ENCODE measurements around the gene MIDN.

Gene MIDN

DNA sequence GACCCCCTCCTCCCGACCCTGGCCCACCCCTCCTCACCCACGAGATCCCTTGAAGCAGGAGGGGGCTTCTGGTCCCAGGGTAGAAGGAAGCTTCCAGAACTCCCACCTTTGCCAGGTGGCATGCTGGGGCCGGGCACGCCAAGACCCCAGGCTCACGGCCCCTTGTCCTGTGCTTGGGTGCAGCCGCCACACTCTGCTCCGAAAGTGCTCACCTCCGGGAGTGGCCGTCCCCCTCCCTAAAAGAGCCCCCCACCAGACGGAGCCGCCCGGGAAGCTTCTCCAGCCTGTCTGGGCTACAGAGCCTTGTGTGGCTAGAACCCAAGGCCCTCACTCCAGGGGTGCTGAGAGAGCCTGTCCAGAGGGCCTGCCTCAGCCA lies 35.5 kb downstream of the MIDN start:
- DNase-seq, result no peak
- no peaks in the 10 kb centered on the region for H3K9me3 Mint-ChIP-seq
- H3K4me1 Mint-ChIP-seq, result peaks cover 16% of the 10 kb centered on the region
- H3K27me3 Mint-ChIP-seq, result peaks cover 60% of the 10 kb centered on the region
- no peak overlapping the region for H3K27ac Mint-ChIP-seq
- no peak overlapping the region for H3K4me3 Mint-ChIP-seq
- CTCF ChIA-PET, result no interaction called here
- peaks cover 14% of the 10 kb centered on the region for H3K36me3 Mint-ChIP-seq

DNA sequence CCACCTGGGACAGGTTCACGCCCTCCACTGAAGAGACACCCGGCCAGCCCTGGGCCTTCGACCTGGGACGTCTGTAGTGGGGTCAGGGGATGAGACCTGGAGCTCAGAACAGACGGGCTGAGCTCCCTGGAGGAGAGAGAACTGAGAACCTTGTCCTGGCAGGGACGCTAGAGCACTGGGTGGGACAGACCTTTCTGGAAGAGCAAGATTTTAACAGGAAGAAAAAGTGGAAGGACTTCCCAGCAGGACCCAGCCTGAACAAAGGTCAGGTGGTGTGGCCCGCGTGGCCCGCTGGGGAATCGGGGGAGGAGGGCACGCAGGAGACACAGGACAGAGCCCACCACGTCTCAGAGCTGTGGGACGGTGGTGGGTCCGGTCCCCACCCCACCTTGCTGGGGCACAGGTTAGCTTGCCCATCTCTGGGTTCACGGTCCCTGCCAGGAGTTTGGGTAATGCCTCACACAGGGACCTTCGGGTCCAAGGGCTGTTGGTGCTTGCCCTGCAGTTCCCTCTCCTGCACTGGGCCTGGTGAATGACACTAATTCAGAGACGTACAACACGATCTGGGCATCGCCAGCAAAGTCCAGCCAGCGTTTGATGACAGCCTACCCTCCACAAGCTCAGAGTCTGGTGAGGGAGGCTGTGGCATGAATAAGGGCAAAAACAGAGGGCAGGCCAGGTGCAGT lies 36.1 kb downstream of the MIDN start:
- CTCF ChIA-PET, result no interaction called here
- Mint-ChIP-seq H3K4me1 (peaks cover 15% of the 10 kb centered on the region), H3K27ac (no peak overlapping the region), H3K27me3 (peaks cover 65% of the 10 kb centered on the region), H3K36me3 (peaks cover 11% of the 10 kb centered on the region), H3K4me3 (peak overlapping the region; percentile 16), H3K9me3 (no peaks in the 10 kb centered on the region)
- no peak for DNase-seq

DNA sequence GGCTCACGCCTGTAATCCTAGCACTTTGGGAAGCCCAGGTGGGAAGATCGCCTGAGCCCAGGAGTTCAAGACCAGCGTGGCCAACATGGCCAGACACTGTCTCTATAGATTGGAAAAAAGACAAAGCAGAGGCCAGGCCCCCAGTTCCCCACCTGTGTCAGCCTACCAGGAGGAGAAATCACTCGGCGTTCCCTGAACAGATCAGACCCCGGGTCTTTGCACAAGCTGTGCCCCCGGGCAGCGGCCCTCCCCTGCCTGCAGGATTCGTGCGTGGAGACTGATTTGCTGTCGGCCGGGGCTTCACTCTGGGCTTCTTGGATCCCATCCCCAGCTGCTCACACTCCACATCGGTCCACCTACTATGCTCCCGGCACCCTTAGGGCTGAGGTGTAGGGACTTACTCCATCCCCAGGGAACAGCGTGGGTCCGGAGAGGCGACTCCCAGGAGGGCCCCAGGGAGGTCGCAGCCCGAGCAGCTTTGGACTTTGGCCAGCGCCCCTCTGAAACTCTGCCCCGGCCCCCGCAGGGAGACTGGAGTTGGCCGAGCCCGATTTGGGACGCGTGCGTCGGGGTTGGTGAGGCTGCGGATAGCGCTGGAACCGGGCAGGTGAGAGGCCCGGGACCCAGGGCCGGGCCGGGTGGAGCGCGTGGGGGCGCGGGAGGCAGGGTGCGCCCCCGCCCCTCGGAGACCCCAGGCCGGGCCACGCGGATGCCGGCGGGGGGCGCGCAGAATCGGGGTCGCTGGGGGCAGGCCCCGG lies 36.8 kb downstream of the MIDN start:
- Mint-ChIP-seq H3K4me3 (peak overlapping the region; percentile 16), H3K27ac (no peak overlapping the region), H3K9me3 (no peaks in the 10 kb centered on the region), H3K36me3 (peaks cover 5% of the 10 kb centered on the region), H3K27me3 (peaks cover 72% of the 10 kb centered on the region), H3K4me1 (peaks cover 9% of the 10 kb centered on the region)
- CTCF ChIA-PET, result no interaction called here
- no peak for DNase-seq

DNA sequence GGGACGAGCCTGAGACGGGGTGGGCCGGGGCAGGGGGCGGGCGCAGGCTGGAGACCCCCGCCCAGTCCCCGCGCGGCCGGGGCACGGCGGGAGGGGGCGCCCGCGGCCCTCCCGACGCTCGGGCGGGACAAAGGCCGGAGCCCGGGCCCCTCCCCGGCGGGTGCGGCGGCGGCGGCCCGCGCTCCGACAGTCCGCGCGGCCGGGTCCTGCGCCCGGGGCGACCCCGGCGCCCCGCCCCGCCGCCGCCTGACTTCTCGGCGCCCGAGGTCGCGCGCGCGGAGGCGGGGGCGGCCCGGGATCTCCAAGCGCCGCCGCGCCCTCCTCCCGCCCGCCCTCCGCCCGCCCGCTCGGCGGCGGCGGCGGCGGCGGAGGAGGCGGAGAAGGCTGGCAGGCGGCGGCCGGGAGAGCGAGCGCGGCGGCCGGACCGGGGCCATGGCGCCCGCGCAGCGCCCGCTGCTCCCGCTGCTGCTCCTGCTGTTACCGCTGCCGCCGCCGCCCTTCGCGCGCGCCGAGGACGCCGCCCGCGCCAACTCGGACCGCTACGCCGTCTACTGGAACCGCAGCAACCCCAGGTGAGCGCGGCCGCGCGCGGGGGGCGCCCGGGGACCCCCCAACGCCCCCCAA lies 37.5 kb downstream of the MIDN start, which contains the start of gene EFNA2:
TSS of gene EFNA2 (plus strand) at position 137 of the 624 bp plus-strand sequence. CDS start at position 433, 296 bp downstream.
- Mint-ChIP-seq H3K4me3 (peak within 1 kb of the TSS; percentile 46), H3K27me3 (peaks cover 78% of the 10 kb centered on the region), H3K4me1 (peaks cover 9% of the 10 kb centered on the region), H3K27ac (no peak within 1 kb of the TSS), H3K36me3 (peaks cover 2% of the 10 kb centered on the region), H3K9me3 (no peaks in the 10 kb centered on the region)
- CTCF ChIA-PET, result no interaction called here
- DNase-seq, result no peak

DNA sequence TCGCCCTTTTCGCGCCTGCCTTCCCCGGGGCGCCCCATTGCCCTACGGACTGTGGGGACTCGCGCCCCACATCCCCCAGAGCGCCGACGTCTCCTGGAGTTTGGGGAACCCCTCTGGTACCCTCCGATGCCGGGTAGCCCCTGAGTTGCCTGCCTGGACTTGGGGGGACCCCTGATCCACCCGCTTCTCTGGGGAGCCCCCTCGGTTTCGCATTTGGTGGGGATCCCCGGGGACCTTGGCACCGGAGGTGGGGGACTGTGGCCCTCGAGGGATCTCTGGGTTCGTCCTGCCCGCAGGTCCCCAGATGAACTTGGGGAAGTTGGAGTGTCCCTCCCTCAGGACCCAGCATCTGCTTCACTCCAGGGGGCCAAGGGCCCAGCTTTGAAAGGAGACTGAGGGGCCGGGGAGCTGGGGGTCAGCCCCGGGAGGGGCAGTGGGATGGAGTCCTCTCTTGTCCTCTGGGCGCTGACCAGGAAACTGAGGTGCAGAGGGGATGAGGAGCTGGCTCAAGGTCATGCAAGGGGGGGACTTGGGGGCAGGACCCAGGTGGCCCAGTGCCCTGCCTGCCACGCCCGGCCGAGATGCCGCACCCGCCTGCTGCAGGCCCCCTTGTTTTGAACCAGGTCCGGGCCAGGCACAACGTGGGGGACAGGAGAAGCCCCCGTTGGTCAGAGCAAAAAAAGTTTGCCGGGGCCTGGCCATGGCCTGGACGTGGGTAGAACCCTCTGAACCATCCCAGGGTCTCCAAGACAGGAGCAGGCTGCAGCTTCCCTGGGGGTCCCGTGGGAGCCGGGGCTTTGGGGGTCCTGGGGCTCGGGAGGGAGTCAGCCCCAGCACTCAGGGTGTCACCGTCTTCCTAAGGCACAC lies 38.3 kb downstream of the MIDN start:
- Mint-ChIP-seq H3K9me3 (no peaks in the 10 kb centered on the region), H3K27ac (no peak overlapping the region), H3K4me3 (peak overlapping the region; percentile 46), H3K4me1 (peaks cover 7% of the 10 kb centered on the region), H3K27me3 (peaks cover 78% of the 10 kb centered on the region), H3K36me3 (no peaks in the 10 kb centered on the region)
- CTCF ChIA-PET, result no interaction called here
- no peak for DNase-seq

DNA sequence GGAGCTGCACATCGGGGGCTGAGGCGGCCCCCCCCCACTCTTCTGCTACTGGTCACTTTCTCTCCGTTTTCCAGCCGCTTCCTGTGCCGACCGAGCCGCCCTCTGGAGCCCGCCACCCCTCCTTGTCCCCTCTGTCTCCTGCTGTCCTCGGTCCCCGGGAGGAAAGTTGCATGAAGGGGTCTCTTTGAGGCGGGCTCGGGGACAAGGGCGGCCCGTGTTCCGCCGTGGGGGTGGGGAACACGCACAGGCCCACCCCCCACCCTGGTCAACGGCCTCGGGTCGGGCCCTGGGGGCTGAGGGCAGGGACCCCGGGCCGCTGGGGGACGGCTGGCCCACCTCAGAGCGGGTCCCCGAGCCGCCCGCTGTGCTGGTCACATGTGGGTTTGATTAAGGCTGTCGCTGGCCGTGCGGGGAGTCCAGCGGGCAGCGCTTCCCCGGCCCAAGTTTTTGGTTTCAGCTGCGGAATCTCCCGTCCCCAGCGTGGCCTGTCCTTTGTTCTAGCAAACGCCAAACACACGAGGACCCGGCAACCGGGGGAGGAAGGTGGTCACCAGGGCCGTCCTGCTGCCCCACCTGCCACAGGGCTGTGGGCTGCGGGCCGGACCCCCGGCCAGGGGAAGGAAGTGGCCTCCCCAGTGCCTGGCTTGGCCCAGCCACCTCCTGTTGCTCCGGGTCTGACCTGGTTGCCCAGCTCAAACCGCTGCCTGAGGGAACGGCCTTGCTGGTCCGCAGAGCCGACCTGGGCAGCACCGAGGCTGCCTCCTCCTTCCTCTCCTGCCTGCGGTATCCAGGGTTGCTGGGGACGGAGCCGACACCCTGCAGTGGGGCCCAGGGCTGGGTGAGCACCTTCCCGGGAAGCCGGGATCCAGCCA lies 39.2 kb downstream of the MIDN start:
- peaks cover 81% of the 10 kb centered on the region for H3K27me3 Mint-ChIP-seq
- peaks cover 7% of the 10 kb centered on the region for H3K4me1 Mint-ChIP-seq
- CTCF ChIA-PET, result no interaction called here
- H3K36me3 Mint-ChIP-seq, result no peaks in the 10 kb centered on the region
- no peak overlapping the region for H3K27ac Mint-ChIP-seq
- no peaks in the 10 kb centered on the region for H3K9me3 Mint-ChIP-seq
- H3K4me3 Mint-ChIP-seq, result no peak overlapping the region
- DNase-seq, result no peak

DNA sequence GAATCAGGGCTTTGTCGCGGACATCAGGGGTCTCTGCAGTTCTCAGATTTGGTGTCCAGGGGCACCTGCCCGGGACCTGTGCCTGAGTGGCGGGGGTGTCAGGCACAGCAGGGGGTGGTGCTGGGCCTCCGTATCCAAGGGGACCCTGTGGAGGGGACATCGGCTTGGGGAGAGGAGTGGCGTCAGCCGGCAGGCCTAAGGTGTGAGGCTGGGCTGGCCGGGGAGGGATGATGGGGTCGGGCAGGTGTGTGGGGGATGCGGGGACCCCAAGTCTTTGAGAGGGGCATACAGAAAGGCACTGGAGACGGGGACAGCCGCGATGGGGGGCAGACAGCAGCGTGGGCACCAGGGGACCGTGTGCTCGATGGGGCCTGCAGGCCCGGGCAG lies 39.8 kb downstream of the MIDN start:
- no peak overlapping the region for H3K27ac Mint-ChIP-seq
- peaks cover 81% of the 10 kb centered on the region for H3K27me3 Mint-ChIP-seq
- no peaks in the 10 kb centered on the region for H3K9me3 Mint-ChIP-seq
- no peak for DNase-seq
- CTCF ChIA-PET, result no interaction called here
- H3K4me3 Mint-ChIP-seq, result no peak overlapping the region
- H3K4me1 Mint-ChIP-seq, result peaks cover 7% of the 10 kb centered on the region
- H3K36me3 Mint-ChIP-seq, result no peaks in the 10 kb centered on the region

DNA sequence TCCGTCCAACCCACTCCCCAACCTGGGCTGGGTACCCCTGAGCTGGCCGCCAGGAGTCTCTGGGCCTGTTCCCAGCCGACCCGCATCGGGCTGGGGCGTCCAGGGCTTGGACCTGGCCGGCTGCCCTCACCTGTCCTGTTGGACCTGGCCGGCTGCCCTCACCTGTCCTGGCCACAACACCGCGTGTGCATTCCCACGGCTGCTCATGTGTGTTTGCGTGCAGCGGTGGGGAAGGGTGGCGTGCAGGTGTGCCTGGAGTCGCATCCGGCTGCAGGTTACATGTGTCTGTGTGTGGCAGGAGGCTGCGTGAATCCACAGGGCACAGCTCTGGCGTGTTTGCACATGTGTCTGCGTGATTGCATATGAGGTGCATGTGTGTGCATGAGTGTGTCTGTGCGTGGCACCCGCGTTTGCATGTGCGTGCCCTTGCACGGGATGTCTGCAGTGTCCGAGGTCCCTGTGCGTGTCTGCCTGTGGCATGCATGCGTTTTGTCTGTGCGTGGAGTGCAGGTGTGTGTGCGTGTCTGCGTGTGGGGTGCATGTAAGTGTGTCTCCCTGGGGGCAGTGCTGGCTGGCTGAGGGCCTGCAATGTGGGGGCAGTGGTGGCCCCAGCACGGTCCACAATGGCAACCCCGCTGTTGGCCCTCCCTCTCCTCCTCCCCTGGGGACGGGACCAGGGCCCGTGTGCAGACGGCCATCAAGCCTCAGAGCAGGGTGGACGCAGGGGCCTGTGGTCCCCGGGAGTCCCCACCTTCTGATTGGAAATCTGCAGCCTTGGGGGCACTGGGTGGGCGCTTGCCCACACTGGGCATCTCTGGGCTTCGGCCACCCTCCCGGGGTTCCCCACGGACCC lies 40.7 kb downstream of the MIDN start:
- Mint-ChIP-seq H3K36me3 (no peaks in the 10 kb centered on the region), H3K4me3 (no peak overlapping the region)

DNA sequence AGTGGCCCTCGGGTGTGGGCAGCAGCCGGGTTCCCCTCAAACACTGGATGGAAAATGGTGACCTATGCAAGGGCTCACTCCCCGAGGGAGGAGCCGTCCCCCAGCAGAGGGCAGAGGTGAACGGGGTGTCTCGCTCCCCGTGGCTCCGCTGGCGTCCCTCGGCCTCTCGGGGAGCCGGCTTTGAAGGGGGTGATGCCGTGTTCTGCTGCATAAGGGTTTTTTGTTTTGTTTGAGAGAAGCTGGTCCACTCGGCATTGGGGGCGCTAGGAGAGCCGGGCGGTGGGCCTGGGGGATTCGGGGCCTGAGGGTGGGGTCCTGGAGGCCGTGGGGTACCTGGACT lies 41.3 kb downstream of the MIDN start:
- H3K27me3 Mint-ChIP-seq, result peaks cover 81% of the 10 kb centered on the region
- H3K4me1 Mint-ChIP-seq, result peaks cover 9% of the 10 kb centered on the region

More for the DNA sequence above, 40.7 kb downstream of the MIDN start:
- no peak overlapping the region for H3K27ac Mint-ChIP-seq
- DNase-seq, result no peak
- H3K4me1 Mint-ChIP-seq, result peaks cover 7% of the 10 kb centered on the region
- peaks cover 81% of the 10 kb centered on the region for H3K27me3 Mint-ChIP-seq
- CTCF ChIA-PET, result no interaction called here
- no peaks in the 10 kb centered on the region for H3K9me3 Mint-ChIP-seq

DNA sequence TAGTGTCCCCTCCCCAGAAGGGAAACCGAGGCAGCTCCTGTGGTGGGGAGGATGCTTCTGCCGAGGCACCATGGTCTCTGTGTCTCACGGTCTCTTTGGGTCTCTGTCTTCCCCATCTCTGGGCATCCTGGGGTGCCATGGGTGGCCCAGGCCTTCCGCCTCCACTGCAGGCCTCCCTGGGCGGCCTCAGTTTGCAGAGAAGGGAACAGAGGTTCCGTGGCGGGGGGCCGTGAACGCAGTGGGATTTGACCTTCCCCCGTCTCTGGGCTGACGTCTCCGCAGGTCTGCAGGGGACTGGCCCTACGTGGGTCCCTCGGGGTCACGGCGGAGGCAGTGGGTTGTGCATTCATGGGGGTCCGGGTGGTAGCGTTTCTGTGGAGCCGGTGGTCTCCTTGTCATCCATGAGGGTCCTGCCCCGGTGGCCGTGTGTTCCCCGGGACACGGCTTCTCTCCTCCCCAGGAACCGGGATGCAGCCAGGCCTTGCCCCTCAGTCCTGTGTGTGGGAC lies 41.9 kb downstream of the MIDN start:
- Mint-ChIP-seq H3K9me3 (no peaks in the 10 kb centered on the region), H3K27ac (no peak overlapping the region), H3K36me3 (no peaks in the 10 kb centered on the region), H3K4me1 (peaks cover 7% of the 10 kb centered on the region), H3K27me3 (peaks cover 81% of the 10 kb centered on the region), H3K4me3 (no peak overlapping the region)
- CTCF ChIA-PET, result no interaction called here
- no peak for DNase-seq

More for the DNA sequence above, 41.3 kb downstream of the MIDN start:
- no peaks in the 10 kb centered on the region for H3K9me3 Mint-ChIP-seq
- CTCF ChIA-PET, result no interaction called here
- no peaks in the 10 kb centered on the region for H3K36me3 Mint-ChIP-seq
- no peak overlapping the region for H3K27ac Mint-ChIP-seq
- no peak overlapping the region for H3K4me3 Mint-ChIP-seq
- no peak for DNase-seq

DNA sequence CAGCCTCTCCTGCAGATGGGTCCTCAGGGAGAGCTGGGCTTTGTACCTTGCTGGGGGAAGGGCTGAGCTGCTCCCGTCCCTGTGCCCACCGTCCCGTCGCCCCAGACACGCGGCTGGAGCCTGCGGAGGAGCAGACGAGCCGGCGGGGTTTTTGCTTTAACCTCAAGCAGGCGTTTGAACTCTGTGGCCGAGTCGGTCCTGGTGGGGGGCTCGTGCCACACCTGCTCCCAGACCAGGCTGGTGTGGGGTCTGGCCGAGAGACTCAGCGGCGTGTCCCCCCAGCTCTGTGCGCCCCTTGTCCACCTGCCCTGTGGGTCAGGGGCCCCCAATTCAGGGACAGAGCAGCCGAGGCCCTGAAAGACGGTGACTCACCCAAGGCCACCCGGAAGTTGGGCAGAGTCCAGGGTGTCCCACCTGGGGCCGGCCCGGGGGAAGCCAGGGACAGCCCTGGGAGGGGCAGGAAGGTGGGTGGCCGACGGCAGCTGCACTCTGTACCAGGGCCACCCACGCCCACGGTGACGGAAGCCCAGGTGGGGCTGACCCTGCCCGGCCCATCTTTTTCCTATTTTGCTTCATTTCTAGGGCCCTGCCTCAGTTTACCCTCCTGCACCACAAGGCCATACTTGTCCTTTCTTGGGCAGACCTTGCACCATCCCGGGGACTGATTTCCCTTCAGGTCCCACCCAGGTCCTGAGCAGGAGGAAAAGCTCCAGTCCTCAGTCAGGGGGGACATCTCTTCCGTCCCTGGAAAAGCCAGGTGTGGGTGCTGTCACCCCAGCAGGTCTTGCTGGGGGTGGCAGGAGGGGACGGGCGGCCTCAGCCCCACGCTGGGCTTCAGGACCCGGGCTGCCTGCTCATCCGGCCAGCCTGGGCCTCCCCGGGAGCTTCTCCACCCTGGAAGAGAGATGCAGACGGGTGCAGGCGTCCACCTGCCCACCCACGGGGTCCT lies 42.6 kb downstream of the MIDN start:
- CTCF ChIA-PET, result no interaction called here
- H3K27ac Mint-ChIP-seq, result no peak overlapping the region
- H3K36me3 Mint-ChIP-seq, result no peaks in the 10 kb centered on the region
- H3K4me3 Mint-ChIP-seq, result no peak overlapping the region
- no peak for DNase-seq
- peaks cover 82% of the 10 kb centered on the region for H3K27me3 Mint-ChIP-seq
- no peaks in the 10 kb centered on the region for H3K9me3 Mint-ChIP-seq
- H3K4me1 Mint-ChIP-seq, result peaks cover 6% of the 10 kb centered on the region
